WERI-Rb-1 (cell line): ENCODE results near the gene LRFN4.

Experiments
- DNase-seq: peaks from one replicate; pipeline ENCODE4 v3.0.0-alpha.2; 2020
- H3K27ac ChIP-seq: fragments of 250-450 bp; sonication (Bioruptor Pico); 2 replicates; pipeline ENCODE4 v1.5.1; 2020; ENCODE audit warnings: mild to moderate bottlenecking, moderate library complexity
- H3K27me3 ChIP-seq: fragments of 250-450 bp; sonication (Bioruptor Pico); 2 replicates; pipeline ENCODE4 v1.5.1; 2021; ENCODE audit warnings: mild to moderate bottlenecking, low read depth, moderate library complexity; ENCODE audit not compliant: insufficient read depth, severe bottlenecking
- H3K36me3 ChIP-seq: fragments of 250-450 bp; sonication (Bioruptor Pico); 2 replicates; pipeline ENCODE4 v1.5.1; 2020; ENCODE audit warnings: mild to moderate bottlenecking, moderate library complexity
- H3K4me3 ChIP-seq: 2 replicates; pipeline ENCODE4 v1.5.1; 2011; ENCODE audit warnings: low read depth, mild to moderate bottlenecking, control low read depth, low read length
- H3K9me3 ChIP-seq: fragments of 250-450 bp; sonication (Bioruptor Pico); 2 replicates; pipeline ENCODE4 v1.5.1; 2021; ENCODE audit warnings: mild to moderate bottlenecking, moderate library complexity; ENCODE audit not compliant: severe bottlenecking
- CTCF ChIP-seq: IDR thresholded peaks from 2 replicates; pipeline ENCODE4 v1.5.1; 2011; ENCODE audit warnings: low read depth, mild to moderate bottlenecking, control low read depth, inconsistent platforms, low read length

The LRFN4 gene

DNA sequence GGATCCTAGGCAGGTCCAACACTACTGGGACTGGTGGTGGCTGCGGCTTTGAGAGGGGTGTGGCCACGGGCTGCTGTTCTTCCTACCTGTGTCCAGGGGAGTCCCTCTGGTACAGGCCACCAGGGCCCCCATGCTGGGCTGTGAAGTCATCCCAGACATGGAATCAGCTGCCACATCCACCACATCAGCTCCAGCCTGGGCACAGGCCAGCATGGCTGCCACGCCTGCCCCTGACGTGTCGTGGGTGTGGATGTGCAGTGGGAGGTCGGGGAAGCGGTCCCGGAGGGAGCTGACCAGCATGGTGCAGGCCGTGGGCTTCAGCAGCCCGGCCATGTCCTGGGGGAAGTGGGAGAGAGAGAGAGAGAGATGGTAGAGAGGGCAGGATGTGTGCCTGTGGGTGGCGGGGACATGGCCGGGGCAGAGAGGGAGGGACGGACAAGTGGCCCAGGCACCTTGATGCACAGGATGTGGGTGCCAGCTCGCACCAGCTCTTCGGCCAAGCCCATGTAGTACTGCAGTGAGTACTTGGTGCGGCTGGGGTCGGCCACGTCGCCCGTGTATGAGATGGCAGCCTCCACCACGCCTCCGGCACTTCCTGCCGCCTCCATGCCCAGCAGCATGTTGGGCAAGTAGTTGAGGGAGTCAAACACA, 6.2 kb upstream of the LRFN4 start:
- DNase-seq = no peak
- no peak for TF ChIP-seq CTCF
- Histone ChIP-seq H3K9me3 (no peaks in the 10 kb centered on the region), H3K27me3 (no peaks in the 10 kb centered on the region), H3K36me3 (peaks cover 17% of the 10 kb centered on the region), H3K27ac (no peak overlapping the region), H3K4me3 (no peak overlapping the region)

- Histone ChIP-seq H3K36me3 (peaks cover 12% of the 10 kb centered on the region), H3K4me3 (no peak overlapping the region), H3K27me3 (no peaks in the 10 kb centered on the region), H3K27ac (no peak overlapping the region), H3K9me3 (no peaks in the 10 kb centered on the region)
- TF ChIP-seq CTCF = no peak
- DNase-seq = no peak
These were observed 5.6 kb upstream of the LRFN4 start for GRCh38 chr11:66851239-66851596.

DNA sequence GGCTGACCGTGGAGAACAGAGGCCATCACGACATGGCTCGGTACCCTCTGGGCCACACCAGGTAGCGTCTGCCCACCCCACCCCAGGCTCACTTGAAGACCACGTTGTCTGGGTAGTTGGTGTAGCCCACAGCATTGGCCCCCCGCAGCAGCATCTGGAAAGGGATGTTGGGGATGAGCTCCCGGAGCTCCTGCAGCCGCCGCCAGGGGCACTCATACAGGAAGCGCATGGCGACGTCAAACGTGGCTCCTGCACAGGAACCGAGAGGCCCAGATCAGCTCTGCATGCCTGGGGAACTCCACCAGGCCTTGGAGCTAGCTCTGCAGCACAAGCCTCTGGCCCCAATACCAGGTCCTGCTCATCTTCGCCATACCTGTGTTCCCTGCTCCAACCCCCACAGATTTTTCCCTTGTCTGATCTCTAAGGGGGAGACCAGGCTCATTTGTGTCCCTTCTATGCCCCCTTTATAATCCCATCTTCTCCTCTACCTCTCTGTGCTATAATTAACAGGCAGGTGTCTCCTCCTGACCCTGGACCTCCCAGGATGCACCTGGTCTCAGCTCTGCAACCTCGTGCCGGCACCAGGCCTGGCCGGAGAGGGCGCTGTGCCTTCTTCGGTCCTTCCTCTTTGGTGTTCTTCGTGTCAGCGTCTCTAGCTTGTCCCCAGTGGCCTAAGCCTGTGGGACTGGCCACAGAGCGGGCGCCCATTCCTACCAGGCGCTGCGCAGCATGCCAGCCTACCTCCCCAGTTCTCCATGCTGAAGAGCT, 5.0 kb upstream of the LRFN4 start:
- peak; percentile 73 for TF ChIP-seq CTCF
- H3K27ac ChIP-seq = no peak overlapping the region
- H3K36me3 ChIP-seq = peaks cover 12% of the 10 kb centered on the region
- H3K9me3 ChIP-seq = no peaks in the 10 kb centered on the region
- DNase-seq = peak; percentile 56
- no peak overlapping the region for H3K4me3 ChIP-seq
- H3K27me3 ChIP-seq = no peaks in the 10 kb centered on the region

DNA sequence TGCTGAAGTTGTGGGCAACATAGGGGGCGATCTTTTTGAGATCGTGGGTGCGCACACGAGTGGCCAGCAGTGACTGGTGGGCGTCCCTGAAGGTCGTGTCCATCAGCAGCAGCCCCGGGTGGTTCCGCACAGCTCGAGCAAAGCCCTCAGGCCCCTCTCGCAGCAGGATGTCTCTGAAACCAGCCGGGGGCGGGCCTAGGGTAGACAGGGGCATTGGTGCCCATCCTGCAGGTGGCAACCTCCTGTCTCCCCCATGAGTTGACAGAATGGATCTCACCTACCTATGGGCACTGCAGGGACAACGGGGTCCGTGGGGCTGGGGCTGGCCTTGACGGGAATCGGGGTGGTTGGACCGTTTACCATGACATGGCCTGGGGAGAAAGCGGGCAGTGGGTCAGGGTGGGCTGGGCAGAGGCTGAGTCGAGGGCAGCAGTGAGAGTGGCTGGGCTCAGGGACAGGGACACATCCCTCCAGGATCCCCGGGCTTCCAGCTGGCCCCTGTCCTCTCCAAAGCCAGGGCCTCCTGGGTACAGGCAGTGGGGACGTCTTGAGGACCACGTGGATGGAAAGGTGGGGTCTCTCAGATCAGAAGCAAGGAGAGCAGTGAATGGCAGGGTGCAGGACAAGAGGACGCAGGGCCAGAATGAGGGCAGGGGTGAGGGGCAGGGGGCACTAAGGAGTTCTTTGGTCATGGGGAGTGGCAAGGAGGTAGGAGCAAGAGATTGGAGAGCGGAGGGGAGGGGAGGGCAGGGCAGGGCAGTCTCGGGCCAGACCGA, 4.2 kb upstream of the LRFN4 start:
- Histone ChIP-seq H3K9me3 (no peaks in the 10 kb centered on the region), H3K4me3 (no peak overlapping the region), H3K27me3 (no peaks in the 10 kb centered on the region), H3K36me3 (peaks cover 12% of the 10 kb centered on the region), H3K27ac (no peak overlapping the region)
- no peak for DNase-seq
- no peak for TF ChIP-seq CTCF

DNA sequence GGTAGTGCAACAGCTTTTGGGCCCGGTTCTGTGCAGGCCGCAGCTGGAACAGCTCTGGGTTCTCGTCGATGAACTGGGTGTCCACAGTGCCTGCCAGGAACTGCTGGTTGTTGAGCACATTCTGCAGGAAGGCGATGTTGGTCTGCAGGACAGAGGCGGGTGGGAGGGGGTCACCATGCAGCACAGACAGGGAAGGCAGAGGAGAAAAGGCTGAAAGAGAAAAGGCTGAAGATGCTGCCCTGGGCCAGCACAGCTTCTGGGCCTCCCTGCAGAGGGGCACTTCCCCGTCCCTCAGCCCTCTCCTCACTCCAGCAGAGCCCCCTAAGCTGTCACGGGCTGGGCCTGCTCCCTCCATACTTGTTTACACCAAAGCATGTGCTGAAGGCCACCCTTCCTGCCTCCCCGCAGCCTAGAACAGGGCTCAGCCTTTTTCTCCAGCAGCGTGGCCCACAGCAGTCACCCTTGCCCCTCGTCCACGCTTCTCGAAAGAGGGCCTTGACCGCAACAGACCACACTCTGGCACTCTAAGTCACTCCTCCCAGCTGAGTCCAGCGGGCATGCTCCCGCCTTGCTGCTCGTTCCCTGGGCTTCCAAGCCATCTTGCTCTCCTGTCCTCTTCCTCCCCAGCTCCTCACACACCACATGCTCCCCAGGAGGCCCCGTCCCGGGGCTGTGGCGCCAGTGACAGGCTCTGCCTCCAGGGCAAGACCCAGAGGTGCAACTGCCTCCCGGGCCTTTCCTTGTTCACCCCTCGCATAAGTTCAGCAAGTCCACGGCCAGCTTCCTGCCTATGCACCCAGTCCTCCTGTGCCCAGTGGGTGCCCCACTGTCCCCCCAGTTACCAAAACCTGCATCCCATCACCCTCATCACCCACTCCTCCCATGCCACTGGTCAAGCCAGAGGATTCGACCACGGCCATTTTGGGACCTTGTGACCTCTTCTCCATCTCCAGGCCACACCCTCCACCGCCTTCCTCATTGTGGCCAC, 3.3 kb upstream of the LRFN4 start:
- DNase-seq = no peak
- Histone ChIP-seq H3K27me3 (no peaks in the 10 kb centered on the region), H3K27ac (no peak overlapping the region), H3K36me3 (peaks cover 7% of the 10 kb centered on the region), H3K9me3 (no peaks in the 10 kb centered on the region), H3K4me3 (no peak overlapping the region)
- no peak for TF ChIP-seq CTCF
